NCI-H2081 treated with DMSO at 0.1 percent for 48 hours (cell line): ENCODE data around the gene AHNAK2.

Experiments
- DNase-seq: peaks from one replicate; lab custom pipeline; 2025; lab: John Stamatoyannopoulos, UW

Gene AHNAK2

DNA sequence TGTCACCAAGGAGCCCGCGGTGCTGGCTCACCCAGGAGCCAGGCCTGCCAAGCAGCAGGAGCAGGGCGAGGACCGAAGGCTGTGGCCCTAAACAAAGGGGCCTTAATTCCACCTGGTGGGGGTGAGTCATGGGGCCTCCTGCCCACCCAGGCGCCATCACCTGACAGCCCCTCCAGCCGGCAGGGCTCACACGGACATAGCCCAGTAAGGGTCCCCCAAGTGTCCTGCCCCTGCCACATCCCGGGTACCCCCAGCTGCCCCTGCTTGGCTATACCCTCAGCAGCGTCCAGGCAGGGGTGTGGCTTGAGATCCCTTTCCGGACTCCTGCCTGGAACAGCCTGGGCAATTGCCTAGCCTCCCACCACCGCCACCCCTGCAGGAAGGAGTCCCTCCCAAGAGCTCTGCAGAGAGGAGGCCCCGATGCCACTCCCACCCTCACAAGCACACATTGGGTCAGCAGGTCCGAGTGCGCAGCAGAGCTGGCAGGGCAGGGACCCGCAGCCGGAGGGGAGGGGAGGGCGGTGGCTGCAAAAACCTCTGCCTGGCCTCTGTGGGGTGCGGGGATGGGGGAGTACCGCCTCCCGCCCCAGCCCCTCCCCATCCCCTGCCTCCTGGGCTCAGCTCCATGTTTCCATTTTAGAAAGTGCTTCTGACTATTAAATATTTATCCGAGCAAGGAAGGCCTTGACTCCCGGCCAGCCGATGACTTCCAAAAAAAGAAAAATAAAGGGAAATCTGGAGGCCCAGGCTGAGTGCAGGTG lies 4.6 kb downstream of the AHNAK2 start:
- no peak for DNase-seq

DNA sequence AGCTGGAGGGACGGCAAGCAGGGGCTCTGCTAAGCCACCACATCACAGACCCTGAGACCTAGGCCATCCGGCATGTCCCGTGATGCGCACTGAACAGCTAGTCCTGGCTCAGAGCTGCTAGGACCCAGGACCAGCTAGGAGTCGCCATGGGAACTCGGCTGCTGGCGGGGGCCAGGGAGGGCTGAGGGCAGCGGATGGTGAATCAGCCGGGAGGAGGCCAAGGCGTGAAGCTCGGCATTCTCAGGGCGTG lies 5.1 kb downstream of the AHNAK2 start:
- DNase-seq = no peak

DNA sequence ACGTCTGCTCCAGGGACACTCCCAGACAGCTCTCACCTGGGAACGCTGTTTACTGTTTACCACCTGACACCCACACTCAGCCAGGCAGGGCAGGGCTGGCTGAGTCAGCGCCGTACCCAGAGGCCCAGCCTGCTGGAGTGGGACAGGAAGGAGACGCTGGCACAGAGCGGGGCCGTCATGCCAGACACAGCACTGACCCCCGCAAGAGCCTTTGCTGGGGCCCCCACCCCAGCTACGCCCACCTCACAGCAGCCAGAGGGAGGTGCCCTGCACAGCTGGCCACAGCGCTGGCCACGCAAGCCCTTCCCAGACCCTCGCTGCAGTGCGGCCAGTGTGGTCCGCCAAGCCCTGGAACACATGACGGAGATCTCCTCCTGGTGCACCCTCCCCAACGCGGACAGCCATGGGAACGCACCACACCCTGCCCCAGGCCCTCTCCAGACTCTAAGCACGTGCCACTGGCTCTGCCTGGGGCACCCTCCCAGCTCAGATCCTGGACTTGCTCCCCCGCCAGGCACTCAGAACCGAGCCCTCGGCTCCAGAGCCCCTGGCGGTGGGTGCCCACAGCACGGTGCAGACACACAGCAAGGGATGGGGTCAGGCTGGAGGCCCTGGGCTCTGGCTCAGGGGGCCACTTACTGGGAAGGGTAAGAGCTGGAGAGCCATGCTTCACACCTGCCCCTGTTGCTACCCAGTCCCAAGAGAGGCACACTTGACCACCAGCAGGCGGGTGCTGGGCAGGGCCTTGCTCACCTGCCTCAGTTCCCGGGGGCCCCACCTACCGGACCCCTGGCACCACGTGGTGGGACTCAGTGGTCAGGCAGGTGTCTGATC lies 5.7 kb downstream of the AHNAK2 start:
- DNase-seq = no peak

DNA sequence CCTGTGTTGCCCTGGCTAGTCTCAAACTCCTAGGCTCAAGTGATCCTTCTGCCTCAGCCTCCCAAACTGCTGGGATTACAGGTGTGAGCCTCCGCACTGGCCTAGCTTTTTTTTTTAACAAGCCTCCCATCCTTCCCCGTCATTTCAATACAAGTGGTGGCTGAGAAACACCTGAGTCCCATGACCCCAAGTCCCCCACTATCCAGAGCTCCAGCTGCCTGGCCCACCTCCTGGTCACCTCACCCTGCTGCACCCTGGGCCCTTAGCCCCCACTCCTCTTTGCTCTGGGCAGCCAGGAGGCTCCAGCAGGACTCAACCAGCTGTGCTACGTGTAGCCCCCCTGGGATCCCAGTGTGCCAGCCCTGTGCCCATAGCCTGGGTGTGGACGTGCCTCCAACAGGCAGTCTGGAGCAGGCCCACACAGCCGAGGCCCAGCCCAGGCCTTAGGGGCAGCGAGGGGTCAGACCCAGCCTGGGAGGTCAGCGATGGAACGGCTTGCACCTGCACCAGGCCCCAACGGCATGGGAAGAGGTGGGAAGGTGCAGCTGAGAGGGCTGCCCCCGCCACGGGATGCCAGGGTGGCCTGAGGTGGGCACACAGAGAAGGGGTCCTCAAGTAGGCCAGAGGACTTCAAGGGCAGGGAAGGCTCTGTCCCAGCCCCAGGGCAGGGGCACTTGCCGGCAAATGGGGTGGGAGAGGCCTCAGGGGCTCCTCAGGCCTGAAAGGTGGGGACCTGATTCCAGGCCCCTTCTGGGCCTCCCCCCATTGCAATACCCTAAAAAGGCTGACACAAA lies 6.5 kb downstream of the AHNAK2 start:
- DNase-seq = no peak

DNA sequence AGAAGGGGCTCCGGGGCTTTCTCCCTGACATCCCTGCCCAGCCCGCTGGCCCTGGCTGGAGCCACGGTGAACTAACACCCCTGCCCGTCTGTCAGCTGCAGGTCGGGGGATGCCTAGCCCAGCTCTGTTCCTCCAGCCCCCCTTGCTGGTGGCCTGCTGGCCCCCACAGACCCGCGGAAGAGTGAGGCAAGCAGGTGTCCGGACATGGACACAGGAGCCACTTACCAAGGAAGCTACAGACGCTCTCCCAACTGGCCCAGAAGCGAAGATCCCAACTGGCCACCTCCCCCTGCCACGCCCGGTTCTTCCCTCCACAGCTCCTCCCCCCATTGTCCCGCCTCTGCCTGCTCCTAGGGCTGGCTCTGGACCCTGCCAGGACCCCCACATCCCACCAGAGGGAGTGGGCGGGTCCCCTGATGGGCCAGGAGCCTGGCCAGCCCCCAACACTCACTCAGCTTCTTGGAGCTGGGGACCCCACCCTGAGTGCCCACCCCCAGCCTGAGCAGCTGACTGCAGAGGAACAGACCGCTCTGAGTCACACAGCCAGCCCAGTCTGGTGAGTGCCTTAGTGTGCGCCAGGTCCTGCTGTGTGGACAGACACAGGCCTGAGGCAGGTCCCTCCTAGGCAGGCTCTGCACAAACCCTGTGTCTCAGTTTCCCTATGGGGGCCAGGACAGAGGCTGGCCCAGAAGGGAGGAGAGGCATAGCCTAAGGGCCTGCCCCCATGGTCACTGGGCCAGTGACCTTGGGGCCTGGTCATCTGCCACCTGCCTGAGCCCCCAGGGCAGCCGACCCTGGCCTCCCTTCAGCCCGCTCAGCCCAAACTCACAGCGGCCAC lies 7.7 kb downstream of the AHNAK2 start:
- DNase-seq = no peak

DNA sequence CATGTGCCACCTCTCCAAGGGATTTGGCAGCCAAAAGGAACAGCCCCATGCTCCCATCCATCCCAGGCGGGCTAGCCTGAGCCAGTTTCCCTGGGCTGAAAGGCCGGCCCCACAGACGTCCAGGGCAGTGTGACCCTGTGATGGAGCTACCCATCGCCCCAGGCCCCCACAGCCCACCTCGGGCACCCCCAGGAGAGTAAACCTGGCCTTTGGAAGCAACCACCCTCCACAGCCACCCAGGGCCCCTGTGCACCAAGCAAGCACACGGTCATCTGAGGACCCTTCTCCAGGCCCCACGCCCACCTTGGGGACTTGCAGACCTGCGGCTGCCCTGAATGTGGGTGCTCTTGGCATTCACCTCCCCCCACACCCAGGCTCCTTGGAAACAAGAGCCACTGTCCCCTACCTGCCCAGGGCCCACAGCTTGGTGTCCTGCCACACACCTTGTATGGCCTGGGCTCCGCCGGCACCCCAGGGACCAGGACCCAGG lies 8.4 kb downstream of the AHNAK2 start:
- no peak for DNase-seq

DNA sequence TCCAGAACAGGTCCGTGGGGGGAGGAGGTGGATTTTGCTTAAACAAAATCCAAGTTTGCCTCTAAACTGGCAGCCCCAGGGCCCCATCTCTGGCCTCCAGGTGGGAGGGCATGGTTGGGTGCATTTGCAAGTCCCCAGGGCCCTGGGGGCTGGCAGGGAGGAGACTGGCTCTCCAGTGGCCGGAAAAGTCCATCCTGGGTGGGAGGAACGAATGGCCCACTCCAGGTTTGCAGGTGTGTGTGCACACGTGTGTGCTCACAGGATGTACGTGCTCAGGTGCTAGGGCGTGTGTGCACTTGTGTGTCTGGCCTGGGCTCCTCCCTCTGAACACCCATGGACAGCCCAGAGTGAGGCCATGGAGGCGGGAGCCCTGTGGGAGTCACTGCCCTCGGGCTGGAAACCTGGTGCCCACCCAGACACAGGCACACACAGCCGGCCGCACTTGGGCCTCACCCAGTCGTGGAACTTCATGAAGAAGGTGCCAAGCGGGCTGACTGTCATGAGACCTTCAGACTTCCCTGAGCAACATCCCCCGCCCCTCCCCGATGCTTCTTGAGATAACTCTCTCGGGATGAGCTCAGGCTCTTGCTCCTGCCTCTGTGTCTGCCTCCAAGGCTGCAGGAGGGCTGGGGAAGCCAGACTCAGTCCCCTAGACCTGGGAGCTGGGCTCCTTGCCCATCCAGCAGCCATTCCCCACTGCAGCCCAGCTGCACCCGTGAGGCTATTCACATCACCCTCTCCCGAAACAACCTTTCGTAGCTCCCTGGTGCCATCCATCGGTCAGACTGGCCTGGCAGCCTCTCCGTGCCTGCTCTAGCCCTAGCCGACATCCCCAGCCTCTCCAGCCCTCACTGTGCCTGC lies 9.4 kb downstream of the AHNAK2 start:
- no peak for DNase-seq

DNA sequence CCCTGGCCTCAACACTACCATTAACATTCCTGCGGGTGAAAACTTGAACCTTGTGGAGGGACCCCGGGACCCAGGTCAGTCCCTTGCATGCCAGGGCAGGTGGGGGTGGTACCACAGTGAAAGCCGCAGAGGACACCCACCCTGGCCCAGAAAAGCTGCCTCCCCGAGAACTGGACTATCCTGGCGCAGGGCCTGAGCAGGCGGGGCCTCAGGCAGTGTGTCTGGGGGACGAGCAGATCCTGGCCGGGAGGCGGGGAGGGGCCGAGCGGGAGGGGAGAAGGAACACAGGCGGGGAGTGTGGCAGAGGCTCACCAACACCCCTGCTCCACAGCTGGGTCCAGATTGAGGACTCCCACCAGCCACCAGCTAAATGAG lies 10.0 kb downstream of the AHNAK2 start:
- no peak for DNase-seq

DNA sequence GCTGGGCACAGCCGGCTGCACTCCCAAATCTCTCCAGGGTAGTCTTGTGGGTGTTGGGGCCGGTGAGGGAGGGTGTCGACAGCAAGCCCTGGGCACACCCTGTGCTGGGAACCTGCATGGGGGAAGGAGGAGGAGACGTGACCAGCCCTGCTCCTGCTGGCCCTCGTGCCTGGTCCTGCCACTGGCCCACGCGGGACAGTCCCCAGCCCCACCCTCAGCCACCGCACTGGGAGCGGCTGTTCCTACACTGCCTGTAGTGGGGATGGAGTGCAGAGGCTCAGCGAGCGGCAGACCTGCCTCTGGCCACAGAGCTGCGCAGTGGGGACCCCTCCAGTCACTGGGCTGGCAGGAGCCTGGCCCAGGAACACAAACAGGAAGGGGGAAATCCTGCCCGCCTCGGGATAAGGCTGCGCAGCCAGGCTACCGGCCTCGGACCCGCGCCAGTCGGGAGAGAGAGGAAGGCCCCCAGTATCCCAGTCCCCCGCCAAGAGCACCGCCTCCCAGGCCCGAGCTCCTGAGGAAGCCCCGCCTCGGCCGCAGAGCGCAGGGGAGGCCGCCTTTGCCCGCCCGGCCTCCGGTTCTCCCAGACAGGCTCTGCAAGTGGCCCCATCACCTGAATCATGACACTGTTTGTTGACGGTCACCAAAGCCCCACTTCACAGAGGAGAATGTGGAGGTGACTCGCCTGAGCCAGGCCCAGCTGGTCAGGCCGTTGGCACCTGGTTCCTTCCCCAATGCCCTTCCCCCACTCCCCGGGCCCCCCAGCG lies 10.6 kb downstream of the AHNAK2 start:
- DNase-seq = no peak

DNA sequence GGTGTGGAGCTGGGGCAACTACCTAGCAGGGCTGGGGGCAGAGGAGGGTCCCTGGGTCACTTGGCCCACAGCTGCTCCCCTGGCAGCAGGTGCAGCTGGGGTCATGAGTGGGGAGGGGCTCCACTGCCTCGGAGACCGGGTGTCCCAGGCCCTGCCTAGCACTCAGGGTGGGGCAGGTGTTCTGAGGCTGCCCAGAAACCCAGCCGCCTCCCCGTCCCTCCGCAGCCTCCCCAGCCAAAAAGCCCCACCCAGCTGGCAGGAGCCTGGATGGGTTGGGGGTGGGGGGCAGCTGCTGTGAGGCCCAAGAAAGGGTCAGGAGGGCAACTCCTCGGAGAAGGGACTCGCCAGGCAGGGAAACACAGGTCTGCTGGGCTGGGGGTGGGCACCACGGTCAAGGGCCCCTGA lies 11.2 kb downstream of the AHNAK2 start:
- DNase-seq = no peak

DNA sequence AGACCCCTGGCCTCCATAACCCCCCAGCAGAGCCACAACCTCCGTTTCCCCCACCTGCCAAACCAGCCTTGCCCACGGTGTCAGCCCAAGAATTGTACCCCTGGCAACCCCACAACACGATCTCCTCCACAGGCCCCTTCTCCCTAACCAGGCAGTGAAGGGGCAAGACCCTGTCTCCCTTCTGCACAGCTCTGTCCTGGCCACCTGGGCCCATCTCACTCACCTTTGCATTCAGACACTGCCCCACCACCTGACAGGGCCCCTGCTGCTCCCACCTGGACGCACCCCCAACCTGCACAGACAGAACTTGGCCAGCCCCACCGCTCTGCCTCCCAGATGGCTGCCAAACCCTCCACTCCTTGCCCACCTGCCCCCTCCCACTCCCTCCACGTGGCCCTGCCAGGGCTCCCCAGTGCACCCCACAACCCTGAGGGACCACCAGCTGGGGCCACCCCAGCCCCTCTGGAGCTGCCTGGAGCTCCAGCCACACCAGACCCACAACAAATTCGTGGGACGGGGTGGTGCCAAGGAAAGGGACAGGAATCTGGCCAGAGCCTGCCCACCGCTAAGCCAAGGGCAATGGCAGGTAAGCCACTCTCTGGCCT lies 11.8 kb downstream of the AHNAK2 start:
- DNase-seq = no peak

DNA sequence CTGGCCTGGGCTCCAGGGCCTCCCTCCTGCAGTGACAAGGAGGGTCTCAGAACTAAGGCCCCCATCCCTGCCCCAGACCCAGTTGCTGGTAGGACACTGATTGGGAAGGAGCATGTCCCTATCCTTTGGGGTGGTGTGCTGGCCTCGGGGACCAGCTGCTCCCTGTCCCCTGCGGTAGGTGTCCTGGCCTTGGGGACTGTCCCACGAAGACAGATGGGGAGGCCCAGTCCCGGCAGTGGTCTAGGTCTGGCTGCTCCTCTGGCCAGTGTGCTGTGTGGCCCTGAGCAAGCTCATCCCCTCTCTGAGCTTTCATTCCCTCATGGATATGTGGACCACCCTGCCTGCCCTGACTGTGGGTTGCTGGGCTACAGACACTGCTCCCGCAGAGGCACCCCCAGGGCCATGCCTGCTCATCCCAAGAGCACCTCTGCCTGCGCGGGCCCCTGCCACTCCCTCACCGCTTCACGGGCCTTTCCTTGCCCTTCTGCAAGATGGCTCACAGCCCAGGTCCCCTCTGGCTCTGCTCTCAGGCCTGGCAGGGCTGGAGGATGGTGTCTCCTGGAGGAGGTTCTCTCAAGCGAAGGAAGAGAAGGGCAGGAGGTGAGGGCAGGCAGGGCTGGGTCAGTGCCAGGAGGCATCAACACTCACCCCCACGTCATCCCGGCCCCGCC lies 12.5 kb downstream of the AHNAK2 start:
- no peak for DNase-seq

DNA sequence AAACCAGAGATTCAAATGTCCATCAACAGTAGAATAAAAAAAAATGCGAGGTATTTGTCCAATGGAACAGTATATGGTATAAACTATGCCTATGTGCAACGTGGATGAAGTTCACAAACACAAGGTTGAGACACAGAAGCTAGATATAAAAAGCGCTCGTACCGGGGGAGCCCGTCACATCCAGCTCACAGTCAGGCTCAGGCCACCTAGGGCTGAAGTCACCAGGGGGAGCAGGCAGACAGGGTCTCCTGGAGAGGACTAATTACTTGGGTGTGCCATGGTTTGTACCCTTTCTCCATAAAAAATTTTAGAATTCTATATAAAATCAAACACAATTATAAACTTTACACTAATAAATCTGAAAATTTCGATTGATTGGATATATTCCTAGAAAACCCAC lies 13.6 kb downstream of the AHNAK2 start:
- no peak for DNase-seq

DNA sequence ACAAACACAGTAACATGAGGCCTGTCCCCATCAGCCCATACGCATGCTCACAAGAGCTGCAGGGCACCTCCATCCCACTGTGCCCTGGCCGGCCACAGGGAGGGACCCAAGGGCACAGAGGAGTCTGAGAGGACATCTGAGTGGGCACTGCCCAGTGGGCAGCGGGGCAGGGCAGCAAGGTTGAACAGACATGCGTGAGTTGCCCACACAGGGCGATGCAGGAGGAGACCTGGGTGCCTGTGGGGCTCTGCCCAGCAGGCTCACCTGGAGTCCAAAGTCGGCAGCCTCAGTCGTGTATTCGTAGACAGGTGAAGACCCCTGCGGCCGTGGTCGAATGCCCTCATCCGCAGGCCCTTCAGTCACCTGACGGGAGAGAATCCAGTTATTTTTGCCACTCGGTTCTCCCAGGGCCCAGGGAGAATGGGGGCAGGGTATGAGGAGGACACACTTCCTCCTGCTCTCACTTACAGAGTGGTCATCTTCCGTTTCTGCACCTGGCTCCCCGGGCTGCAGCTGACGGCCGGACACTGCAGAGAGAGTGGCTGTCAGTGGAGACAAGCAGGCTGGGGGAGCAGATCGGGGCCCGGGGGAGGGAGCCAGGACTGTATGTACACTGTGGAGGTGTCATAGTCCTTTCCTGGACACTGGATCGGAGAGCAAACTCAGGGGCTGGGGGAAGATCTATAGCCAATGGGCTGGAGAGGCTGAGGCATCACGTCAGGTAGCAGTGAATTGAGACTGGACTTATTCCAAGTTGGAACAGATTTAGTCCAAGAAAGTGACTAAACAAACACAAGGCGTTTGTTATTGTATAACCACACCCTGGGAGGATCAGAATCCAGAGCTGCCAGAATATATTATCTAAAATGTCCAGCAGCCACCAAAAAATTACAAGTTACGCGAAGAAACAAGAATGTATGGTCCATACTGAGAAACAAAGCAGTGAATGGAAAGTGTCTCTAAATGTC lies 20.7 kb downstream of the AHNAK2 start:
- no peak for DNase-seq

DNA sequence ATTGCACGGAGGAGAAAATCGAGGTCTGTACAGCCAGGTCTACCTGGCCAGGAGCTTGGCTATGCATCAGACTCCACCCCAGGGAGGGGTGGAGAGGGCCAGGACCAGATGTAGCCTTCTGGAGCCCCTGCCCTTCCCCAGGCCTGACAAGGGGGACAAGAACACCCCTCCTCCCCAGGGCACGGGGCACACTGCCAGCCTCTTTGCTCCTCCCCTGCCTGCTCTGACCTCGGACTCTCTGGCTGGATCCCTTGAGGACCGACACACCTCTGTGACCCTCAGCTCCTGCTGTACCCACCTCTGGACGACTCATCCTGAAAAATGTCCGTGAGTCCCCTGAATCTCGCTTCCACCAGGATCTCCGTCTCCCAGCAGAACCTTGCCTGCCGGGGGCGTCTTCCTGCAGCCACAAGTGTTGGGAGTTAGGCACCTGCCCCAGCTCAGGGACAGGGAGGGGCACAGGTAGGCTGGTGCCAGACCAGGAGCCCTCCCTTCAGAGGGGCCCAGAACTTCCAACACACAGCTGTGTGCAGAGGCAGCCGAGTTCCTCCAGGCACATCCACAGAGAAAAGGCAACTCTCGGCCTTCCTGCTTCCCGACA lies 21.8 kb downstream of the AHNAK2 start:
- no peak for DNase-seq

DNA sequence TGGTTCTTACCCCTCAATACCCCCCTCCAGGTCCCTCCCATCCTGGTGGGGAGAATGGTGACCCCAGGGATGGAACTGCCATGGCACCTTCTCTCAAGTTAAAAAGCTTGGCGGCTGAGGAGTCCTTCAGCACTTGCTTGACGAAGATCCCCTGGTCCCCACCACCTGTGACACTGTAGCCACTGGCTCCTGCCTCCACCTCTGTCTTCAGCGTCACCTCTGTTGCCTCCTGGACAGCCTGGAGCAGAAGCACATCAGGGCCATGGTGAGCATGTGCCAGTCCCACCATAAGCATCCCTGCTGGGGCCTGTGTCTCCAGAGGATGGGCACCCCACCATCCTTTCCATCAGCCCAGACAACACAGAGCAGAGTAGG lies 22.8 kb downstream of the AHNAK2 start:
- no peak for DNase-seq

DNA sequence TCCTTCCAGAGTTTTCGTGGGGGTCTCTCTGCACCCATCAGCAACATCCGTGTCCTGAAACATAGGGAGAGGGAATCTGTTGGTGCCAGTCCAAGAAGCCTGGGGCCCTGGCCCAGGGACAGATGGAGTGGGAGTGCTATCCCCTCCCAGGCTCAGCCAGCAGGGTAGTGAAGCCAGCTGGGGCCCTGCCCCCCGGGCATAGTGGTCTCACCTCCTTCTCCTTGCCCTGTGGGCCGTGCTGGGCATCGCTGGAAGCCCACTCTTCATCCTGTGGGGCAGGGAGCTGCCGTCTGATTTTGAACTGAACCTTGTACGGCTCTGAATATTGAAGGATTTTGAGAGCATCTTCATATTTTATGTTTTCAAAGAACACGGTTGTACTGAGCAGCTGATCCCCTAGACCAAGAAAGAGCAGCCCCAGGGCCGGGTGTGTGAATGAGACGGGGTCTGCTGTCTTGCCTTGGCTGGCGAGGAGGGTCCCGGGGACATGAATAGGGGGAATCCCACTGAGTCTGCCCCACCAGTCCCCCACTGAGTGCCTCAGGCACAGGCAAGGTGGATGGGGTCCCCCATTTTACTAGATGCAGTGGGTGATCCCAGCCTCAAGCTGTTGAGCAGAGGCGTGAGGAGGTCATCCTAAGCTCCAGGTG lies 23.3 kb downstream of the AHNAK2 start:
- no peak for DNase-seq
